HG03108 (cell line): ENCODE data around the gene RAB12.
"Not testable (repeated sequence)": the region's sequence is repeated elsewhere in the genome, so short reads cannot be mapped to it uniquely, and the experiment has no call there.

Experiments
- ATAC-seq: cut with Tn5 transposase; IDR thresholded peaks from one replicate; pipeline ENCODE4 v1.9.1; 2021; ENCODE audit warnings: moderate library complexity; ENCODE audit not compliant: unreplicated experiment

Gene RAB12, protein sequence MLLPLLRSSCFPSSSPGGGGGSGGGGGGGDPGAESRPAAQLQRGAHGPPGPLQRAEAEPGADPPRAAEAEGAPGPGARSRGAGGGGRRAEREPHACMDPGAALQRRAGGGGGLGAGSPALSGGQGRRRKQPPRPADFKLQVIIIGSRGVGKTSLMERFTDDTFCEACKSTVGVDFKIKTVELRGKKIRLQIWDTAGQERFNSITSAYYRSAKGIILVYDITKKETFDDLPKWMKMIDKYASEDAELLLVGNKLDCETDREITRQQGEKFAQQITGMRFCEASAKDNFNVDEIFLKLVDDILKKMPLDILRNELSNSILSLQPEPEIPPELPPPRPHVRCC

DNA sequence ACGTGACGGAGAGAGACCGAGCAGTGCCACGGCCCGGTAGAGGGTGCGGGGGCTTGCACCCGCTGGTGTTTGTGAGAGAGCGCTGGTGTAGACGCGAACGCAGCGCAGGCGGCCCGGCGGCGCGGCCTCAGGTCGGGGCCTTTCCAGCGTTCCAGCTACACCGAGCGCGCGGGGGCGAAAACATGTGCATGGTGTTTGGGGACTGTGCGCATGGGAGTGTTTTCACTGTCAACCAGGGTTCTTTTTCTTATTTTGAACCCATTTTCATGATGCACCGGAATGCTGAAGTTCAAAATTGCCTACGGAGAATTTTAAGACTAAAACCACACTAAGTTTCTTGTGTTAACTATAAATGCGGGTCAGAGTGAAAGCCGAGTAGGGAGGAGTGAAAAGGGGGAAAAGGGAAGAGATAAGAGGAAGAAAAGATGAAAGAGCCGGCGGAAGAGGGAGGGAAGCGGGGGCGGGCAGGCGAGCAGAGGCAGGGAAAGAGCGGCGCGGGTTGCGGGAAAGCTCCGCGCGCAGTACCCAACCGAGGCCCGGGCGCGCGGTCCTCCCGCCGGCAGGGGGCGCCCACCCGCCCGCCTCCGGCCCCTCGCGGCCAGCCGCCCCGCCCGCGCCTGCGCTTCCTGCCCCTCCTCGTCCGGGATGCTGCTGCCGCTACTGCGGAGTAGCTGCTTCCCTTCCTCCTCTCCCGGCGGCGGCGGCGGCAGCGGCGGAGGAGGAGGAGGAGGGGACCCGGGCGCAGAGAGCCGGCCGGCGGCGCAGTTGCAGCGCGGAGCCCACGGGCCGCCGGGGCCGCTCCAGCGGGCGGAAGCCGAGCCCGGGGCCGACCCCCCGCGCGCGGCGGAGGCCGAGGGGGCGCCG is at the start of gene RAB12:
Gene RAB12 (plus strand): TSS at position 643 of the 864 bp plus-strand sequence. CDS start 3 bp downstream, at position 646.
- ATAC-seq, result peak; percentile 65

DNA sequence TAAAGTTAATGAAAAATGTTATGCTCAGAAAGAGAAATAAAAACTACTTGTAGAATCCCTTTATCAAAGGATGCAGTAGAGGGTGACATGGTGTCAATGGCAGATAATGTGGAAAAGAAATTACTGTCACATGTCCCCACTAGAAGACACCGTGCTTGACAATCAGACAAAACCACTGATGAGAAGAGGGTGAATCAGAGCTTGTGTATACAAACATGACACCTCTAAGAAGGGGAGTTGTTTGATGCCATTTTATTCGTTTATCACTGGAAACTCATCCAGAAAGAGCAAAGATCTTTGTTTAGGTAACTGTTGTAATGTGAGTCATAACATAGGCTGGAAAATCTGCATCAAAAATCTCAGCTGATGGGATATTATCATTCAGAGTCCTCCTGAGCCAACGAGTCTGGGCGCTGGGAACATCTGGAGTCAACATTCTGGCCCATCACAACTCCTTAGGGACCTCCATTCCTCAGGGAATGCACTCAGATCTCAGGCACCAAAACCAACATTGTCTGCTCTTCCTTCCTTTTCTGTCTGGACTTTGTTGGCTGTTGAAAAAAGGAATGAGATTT is 49.5 kb upstream of the RAB12 start:
- no peak for ATAC-seq

DNA sequence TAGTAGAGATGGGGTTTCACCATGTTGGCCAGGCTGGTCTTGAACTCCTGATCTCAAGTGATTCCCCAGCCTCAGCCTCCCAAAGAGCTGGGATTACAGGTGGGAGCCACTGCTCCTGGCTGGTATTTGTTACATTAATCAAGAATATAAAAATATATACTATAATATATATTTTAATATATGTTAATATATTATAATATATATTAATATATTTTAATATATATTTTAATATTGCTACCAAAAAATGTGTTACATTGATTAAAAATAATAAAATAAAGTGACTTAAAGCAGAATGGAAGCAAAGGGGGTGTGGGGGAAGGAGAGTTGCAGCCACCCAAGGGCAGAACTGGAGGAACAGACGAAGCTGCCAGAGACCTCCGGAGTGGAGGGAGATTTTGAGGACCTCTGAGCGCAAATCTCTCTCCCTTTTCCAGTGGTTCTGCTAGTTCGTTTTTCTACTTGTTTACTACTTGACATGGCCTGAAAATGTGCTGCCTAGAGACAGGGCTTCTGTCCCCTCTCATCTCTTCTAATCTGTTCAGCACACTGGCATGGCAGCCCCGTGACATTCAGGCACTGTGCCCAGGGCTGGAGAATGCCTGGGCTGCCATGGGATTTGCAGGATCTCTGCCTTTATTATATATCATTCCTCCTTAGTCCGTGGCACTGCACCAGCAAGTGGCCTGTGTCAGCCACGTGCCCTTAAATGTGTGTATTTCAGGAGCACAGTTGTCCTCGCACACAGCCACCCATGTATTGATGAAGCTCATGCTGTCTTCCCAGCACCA is 47.9 kb upstream of the RAB12 start:
- ATAC-seq, result no peak

DNA sequence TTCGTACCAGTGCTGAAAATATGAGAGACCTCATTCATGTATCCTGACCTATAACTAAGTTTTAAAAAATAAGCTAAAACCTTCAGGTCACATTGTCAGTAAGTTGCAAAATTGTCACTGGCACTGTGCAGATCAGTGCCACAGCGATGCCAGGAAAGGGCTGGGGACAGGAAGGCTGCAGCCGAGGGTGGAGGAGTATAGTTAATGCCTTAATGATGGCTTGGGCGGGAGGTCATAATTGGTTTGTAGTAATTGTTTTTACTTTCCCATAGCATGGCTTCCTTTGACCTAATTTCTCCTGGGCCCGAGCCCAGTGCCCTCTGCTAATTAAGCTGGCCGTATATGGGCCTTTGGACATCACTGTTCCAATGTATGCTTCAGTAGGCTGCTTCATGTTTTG is 47.2 kb upstream of the RAB12 start:
- no peak for ATAC-seq

DNA sequence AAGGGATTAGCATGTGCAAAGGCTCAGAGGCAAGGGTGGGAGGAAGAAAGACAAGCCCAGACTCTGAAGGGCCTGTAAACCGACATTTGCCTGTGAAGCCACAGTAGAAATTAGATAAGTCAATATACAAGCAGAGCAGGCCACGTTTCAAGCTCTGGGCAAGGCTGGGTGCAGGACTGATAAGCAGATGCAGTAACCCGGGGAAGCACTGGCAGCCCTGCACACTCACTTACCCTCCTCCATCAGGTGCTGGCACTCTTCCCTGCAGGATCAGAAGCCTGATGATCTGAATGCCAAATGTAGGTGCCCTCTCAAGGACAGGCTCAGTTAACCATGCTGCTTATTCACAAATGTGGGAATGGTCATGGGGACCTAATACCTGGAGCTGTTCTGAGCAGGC is 46.3 kb upstream of the RAB12 start:
- no peak for ATAC-seq

DNA sequence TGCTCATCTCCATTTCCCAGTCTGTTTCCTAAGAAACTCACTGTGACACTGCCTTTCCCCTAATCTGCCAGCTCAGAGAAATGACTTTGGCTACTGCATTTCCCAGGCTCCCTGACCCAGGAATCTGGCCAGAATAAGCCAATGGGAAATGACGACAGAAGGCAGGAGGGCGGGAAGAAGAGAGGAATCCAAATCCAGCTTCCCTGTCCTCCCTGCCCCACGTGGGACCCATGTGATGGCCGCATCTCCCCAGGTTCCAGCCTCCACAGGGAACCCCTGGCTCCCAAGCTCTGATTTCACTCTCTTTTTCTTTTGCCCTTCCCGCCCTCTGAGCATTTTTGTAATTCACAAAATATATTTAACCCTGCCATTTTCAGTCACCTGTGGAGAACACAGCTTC is 37.8 kb upstream of the RAB12 start:
- no peak for ATAC-seq

DNA sequence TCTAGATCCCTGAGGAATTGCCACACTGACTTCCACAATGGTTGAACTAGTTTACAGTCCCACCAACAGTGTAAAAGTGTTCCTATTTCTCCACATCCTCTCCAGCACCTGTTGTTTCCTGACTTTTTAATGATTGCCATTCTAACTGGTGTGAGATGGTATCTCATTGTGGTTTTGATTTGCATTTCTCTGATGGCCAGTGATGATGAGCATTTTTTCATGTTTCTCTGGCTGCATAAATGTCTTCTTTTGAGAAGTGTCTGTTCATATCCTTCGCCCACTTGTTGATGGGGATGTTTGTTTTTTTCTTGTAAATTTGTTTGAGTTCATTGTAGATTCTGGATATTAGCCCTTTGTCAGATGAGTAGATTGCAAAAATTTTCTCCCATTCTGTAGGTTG is 35.5 kb upstream of the RAB12 start:
- ATAC-seq, result not testable (repeated sequence)

DNA sequence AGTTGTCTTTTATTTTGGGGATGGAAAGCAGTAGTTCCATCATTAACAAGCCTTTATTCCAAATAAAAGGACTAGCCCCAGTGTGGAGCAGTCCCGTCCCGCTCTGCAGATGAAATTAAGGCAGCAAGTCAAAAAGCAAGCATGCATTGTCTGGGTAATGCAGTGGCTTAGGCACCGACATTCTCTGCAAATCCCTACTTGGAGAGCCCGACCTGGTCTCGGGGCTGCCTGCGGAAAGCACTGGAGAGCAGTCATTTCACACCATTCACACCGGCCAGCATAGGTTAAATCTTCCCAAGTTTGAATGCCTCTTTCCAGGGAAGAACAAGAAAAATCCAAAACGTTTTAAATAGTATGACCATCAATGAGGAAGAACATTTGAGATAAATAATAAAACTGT is 24.4 kb upstream of the RAB12 start:
- ATAC-seq, result no peak

DNA sequence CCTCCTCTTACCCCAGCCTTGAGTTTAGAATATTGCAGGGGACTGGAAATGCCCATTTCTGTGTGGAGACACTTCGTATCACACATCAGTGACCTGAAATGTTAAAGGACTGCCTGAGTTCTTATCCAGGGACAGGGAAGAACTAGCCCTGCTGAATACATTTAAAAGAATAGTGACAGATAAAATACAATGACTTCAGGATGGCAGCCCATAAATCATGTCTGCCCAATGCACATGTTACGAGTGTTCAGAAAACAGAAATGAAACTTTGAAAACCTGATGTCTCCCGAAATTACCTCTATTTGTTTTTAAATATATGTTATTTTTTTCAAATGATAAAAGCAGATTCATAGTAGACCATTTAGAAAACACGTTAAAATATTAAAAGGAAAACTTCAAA is 22.3 kb upstream of the RAB12 start:
- ATAC-seq, result no peak

DNA sequence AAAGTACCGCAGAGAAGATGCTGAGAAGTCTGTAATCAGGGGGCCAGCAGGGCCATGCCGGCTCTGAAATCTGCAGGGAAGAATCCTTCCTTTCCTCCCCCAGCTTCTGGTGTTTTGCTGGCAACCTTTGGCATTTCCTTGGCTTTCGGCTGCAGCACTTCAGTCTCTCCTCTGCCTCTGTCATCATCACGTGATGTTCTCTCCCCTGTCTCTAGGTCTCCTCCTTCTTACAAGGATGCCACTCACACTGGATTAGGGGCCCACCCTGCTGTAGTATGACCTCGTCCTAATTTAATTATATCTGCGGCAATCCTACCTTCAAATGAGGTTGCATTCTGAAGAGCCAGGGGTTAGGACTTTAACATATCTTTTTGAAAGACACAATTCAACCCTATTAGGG is 13.8 kb upstream of the RAB12 start:
- no peak for ATAC-seq

DNA sequence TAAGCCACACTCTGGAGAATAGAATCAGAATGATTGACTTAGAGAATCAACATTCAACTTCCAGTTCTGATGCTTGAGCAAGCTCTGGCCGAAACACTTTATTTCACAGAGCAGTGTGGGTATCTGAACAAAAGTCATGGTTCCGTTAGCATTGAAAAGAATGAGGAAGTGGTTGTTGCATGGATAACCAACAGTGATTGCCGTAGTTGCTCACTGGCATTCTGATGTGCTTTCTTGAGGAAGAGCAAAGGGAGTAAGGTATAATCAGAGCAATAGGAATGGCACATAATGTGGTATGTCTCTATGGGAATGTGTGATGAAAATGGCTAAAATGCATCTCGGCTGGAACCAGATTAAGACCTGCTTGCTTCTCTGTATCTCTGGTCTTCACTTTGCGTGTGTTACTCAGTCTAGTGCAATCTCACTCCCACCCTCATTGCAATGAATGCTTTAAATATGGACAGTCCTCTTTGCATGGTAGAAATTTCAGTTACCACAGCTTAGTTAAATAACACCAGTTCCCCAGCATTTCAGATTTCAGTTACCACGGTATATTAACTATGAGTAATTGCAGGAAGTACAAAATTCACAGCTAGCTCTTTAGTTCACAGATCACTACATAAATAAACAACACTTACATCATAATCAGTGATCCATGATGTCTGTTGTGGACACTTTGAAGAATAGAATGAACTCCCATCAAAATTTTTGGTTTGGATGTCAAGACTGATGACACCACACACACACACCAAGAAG is 7.8 kb upstream of the RAB12 start:
- ATAC-seq, result peak; percentile 69

DNA sequence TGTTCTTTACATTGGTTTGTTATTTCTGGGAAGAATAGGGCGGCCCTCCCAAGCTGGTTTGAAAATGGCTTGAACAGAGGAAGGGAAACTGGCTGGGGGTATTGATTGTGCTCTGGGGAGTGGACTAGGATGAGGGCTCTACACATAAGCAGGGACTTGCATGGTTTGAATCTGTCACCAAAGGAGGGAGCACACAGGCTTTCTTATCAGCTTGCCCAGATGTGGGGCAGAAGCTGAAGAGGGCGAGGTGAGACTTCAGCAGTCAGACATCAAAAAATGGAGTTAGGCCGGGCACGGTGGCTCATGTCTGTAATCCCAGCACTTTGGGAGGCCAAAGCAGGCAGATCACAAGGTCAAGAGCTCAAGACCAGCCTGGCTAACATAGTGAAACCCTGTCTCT is 7.2 kb upstream of the RAB12 start:
- peak; percentile 27 for ATAC-seq

DNA sequence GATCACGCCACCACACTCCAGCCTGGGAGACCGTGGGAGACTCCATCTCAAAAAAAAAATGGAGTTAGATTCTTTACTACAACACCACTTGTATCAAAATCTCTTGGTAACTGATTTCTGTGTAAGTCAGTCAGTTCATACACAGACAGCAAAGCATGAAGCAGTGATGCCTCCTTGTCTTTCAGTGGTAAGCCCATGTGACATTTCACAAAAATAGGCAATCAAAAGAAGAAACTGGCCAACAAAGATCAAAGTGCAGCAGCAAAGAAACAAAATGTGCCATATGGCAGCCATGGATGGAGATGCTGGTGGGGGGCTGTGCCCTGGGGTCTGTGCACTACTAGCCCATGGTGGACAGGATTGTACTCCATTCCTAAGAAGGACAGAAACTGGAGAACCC is 6.7 kb upstream of the RAB12 start:
- ATAC-seq, result no peak

DNA sequence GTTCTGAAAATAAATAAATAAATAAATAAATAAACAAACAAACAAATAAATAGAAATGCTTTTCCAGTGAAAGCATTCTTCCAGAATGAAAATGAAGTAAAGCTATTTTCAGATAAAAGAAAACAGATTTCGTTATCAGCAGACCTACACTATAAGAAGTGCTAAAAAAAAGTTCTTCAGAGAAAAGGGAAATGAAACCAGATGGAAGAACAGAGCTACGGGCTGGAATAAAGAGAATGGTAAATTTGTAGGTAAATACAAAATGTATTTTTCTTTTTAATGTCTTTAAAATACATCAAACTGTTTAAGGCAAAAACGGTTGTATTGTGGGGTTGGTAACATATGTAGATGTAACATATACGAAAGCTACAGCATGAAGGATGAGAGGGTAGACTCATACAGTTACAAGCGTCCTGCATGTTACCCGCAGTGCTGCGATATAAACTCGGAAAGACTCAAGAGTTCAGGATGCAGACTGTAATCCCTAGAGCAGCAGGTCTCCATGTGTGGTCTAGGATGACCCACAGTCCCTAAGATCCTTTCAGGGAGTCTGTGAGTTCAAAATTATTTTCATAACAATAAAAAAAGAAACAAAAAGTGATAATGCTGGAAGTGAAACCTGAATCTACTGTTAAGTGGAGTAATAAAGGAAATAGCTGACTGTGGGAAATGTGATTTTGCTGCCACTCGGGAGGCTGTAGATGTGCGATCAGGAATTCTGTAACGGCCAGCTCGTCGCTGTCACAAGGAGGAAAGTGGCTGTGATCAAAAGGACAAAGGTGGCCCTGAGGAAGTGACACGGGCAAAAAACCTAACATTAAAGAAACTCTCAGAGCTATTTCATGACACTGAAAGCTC is 5.3 kb upstream of the RAB12 start:
- no peak for ATAC-seq

DNA sequence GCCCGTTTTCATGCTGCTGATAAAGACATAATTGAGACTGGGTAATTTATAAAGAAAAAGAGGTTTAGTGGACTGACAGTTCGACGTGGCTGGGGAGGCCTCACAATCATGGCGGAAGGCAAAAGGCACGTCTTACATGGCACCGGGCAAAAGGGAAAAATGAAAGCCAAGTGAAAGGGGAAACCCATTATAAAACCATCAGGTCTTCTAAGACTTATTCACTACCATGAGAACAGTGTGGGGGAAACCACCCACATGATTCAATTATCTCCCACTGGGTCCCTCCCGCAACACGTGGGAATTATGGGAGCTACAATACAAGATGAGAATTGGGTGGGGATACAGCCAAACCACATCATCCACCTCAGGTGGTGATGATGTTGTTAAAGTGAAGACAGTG is 3.3 kb upstream of the RAB12 start:
- no peak for ATAC-seq

DNA sequence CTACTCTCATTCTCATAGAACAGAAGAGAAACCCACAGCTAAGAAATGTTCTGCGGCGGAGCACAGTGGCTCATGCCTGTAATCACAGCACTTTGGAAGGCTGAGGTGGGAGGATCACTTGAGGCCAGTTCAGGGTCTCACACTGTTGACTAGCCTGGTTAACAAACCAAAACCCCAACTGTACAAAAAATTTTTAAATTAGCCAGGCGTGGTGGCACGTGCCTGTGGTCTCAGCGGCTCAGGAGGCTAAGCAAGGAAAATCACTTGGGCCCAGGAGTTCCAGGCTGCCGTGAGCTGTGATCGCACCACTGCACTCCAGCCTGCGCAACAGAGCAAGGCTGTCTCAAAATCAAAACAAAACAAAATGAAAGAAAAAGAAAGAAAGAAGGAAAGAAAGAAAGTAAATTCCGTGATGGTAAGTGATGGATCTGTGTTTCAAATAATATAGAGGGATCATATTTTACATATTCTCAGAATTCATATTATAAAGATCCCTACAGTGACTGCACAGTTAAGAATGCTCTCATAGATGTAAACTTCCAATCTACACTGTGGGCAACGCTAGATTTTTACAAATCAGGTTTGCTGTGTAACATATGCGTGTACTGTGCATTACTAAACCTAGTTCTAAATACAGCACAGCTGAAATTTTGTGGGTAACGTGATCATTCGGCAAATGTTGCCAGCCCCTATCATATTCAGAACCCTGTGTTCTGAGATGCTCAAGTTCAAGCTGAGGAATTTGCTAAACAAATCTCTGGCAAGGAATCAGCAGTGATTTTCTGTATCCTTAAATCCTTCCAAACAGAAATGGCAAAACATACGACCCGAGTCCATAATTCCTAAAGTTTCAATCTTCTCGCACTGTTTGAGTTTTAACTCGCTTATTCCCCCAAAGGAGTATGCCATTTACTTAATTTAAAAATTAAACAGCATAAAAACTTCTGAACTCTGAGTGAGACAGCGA is 1.2 kb upstream of the RAB12 start:
- no peak for ATAC-seq

DNA sequence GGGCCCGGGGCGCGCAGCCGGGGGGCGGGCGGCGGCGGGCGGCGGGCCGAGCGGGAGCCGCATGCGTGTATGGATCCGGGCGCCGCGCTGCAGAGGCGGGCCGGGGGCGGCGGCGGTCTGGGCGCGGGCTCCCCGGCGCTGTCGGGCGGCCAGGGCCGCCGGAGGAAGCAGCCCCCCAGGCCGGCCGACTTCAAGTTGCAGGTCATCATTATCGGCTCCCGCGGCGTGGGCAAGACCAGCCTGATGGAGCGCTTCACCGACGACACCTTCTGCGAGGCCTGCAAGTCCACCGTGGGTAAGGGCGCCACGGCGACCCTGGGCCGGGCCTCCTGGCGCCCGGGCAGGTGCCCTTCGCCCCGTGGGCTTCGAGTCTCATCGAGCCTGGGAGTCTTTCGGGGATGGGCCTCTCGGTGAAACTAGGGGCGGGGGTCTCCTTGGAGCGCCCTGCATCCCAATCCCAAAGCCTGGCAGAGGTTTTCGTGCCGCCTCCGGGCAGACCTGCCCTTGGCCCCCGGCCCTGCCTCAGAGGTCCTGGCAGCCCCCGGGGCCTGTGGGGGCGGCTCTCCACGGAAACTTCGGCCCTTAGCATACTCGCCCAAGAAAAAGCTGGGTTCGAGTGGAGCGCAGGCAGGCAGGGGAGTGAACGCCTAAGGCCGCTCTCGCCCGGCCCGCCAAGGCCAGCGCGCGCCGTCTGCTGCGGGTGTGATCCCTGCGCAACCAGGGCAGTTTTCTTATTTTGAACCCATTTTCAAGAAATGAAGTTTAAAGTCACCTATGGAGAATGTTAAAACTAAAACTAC is 622 bp downstream of the RAB12 start:
- no peak for ATAC-seq

DNA sequence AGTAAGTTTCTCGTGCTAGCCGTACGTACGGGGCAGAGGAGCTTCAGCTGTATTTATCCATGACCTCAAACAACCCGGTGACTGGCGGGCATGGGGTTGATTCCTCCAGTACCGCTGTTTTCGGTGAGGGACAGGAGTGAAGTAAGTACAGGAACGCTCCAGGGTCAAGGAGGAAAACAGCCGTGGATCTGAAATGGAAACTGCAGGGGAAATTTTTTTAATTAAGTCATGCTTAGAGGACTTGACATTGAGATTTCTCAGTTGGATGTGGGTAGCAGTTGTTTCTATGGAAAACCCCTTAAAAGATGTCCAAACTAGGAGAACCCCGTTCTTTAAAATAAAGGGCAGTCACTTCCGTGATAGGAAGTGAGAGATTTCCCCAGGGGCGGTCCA is 1.2 kb downstream of the RAB12 start:
- no peak for ATAC-seq
